ENCODE measurements around the gene NRXN3. TPM values are rescaled to one million over a fixed set of nuclear protein-coding genes. Genes with fewer than 3 reads are reported as not detected.

NRXN3 gene
- total and polyA plus RNA-seq, 8 donors: 0.29 to 41.1 (median 9.1) TPM

DNA sequence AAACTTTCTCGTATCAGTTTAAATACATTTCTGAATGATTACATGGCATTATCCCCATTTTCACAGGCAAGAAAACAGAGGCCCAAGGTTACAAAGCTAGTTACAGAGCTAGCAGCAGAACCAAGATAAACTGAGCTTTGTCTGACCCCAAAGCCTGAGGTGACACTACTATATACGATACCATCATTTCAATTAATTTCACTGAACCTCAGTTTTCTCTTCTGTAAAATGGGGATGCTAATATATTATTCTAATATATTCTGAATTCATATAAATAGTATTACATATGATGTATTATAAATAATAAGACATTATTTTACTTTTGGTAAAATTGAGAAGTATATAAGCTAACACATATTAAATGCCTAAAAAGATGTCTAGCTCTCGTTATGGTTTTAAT, 143.3 kb downstream of the NRXN3 start:
- intact Hi-C loops (cut with DNase I; ENCODE audit: low total_unique reads): no loop called here
- Histone ChIP-seq H3K27ac (no peak overlapping the region), H3K27me3 (peaks cover 0 to 5% (median 0%) of the 10 kb centered on the region in 3 donors), H3K4me1 (peaks cover 0 to under 1% (median 0%) of the 10 kb centered on the region in 4 donors), H3K4me3 (no peak overlapping the region), H3K9me3 (no peaks in the 10 kb centered on the region), H3K36me3 (no peaks in the 10 kb centered on the region)
- no peak for TF ChIP-seq POLR2A (IDR thresholded peaks at IDR 0.05)
- no peak for TF ChIP-seq CTCF (IDR thresholded peaks at IDR 0.05)
- TF ChIP-seq EP300 (IDR thresholded peaks at IDR 0.05): no peak
- no peak for TF ChIP-seq POLR2AphosphoS5 (IDR thresholded peaks at IDR 0.05)
- 82 to 92% (median 83%) methylated on average over 3 of the region's 3 CpGs for WGBS, 5 donors
- DNase-seq: no peak

DNA sequence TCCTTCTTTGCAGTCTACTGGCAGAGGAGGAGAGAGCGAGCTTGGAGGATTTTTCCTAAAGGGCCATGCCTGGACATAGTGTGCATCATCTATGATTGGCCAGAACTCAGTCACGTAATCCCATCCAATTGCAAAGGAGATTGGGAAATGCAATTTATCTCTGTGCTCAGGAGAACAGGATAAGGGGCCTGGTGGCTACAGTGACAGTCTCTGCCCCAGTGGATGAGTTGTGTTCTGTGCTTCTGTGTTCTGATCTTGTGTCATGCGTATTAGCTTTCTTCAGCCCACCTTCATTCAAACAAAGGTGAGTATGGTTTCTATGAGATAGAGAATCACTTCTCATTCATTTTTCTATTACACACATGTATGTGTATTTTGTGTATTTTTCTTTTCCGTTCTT, 144.3 kb downstream of the NRXN3 start:
- H3K9me3 ChIP-seq: no peaks in the 10 kb centered on the region
- no peaks in the 10 kb centered on the region for H3K4me1 ChIP-seq
- peaks cover 0 to 6% (median 0%) of the 10 kb centered on the region in 3 donors for H3K27me3 ChIP-seq
- WGBS, 5 donors: 70 to 94% (median 88%) methylated on average over 3 to 4 of the region's 4 CpGs
- no peak overlapping the region for H3K27ac ChIP-seq
- H3K4me3 ChIP-seq: no peak overlapping the region
- H3K36me3 ChIP-seq: no peaks in the 10 kb centered on the region
- intact Hi-C loops (cut with DNase I; ENCODE audit: low total_unique reads): no loop called here
- no peak for TF ChIP-seq EP300 (IDR thresholded peaks at IDR 0.05)
- no peak for TF ChIP-seq CTCF (IDR thresholded peaks at IDR 0.05)
- TF ChIP-seq POLR2A (IDR thresholded peaks at IDR 0.05): no peak
- no peak for TF ChIP-seq POLR2AphosphoS5 (IDR thresholded peaks at IDR 0.05)
- no peak for DNase-seq

DNA sequence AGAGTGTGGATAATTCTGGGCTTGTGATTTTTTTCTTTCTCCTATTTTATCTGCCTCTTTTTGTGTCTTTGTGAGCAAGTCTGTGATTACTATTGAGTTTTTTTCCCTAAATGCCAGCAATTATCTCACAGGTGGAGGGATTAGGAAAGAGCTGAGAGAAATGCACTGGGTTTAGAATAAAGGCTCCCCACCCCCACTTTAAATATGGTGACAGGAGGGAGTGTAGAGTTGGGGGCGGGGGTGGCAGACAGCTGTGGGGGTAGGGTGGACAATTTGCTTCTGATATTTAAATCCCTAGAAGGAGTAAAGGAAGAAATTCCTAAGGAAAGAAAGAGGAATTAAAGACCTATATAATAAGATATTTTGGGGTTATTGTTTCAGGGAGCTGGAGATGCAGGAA, 145.9 kb downstream of the NRXN3 start:
- intact Hi-C loops (cut with DNase I; ENCODE audit: low total_unique reads): no loop called here
- Histone ChIP-seq H3K9me3 (no peaks in the 10 kb centered on the region), H3K36me3 (no peaks in the 10 kb centered on the region), H3K27ac (no peak overlapping the region), H3K4me1 (no peaks in the 10 kb centered on the region), H3K4me3 (no peak overlapping the region), H3K27me3 (peaks cover 0 to 9% (median 0%) of the 10 kb centered on the region in 3 donors)
- 53 to 79% (median 62%) methylated on average over 1 of the region's 1 CpG for WGBS, 5 donors
- DNase-seq: no peak
- TF ChIP-seq EP300 (IDR thresholded peaks at IDR 0.05): no peak
- no peak for TF ChIP-seq POLR2AphosphoS5 (IDR thresholded peaks at IDR 0.05)
- no peak for TF ChIP-seq CTCF (IDR thresholded peaks at IDR 0.05)
- TF ChIP-seq POLR2A (IDR thresholded peaks at IDR 0.05): no peak

DNA sequence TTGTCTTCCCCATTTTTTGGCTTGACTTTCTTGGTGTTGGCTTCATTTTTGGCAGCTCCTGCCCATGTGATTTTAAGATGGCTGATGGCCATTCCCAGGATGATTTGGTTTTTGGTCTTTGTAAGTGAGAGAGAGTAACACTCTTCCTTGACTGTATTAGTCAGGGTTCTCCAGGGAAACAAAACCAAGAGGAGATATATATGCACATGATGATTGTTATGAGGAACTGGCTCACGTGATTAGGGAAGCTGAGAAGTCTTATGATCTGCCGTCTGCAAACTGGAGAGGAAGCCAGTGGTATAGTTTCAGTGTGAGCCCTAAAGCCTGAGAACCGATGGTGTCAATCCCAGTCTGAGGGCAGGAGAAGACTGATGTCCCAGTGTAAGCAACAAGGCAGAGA, 146.6 kb downstream of the NRXN3 start:
- intact Hi-C loops (cut with DNase I; ENCODE audit: low total_unique reads): no loop called here
- DNase-seq: no peak
- no peak for TF ChIP-seq POLR2AphosphoS5 (IDR thresholded peaks at IDR 0.05)
- no peak for TF ChIP-seq CTCF (IDR thresholded peaks at IDR 0.05)
- no peak for TF ChIP-seq POLR2A (IDR thresholded peaks at IDR 0.05)
- no peak for TF ChIP-seq EP300 (IDR thresholded peaks at IDR 0.05)
- peaks cover 0 to 9% (median 0%) of the 10 kb centered on the region in 3 donors for H3K27me3 ChIP-seq
- no peaks in the 10 kb centered on the region for H3K9me3 ChIP-seq
- H3K4me3 ChIP-seq: no peak overlapping the region
- H3K27ac ChIP-seq: no peak overlapping the region
- no peaks in the 10 kb centered on the region for H3K4me1 ChIP-seq
- no peaks in the 10 kb centered on the region for H3K36me3 ChIP-seq
- 53 to 81% (median 73%) methylated on average over 3 of the region's 3 CpGs for WGBS, 5 donors

Data from stomach (tissue), 9 donors.